Measurements from ENCODE around the gene SPRY4. TPM values are rescaled to one million over a fixed set of nuclear protein-coding genes. Genes with fewer than 3 reads are reported as not detected.
"Not testable (repeated sequence)": the region's sequence is repeated elsewhere in the genome, so short reads cannot be mapped to it uniquely, and the experiment has no call there.

Gene SPRY4
- total and polyA plus RNA-seq, 12 donors = 12.1 to 66.1 (median 30.3) TPM

DNA sequence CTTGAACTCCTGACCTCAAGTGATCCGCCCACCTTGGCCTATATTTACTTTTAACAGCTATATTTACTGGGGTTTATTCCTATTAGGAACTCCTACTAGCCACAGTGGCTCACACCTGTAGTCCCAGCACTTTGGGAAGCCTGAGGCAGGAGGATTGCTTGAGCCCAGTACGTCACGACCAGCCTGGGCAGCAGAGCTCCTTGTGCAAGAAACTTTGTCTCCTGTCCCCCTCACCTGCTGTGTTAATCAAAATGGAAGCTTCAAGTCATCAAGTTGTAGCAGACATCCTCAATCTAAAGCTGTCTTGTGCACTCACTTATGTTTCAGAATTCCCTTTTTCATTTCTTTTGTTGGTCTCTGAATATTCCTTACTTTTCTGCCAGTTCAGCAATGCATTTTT lies 15.0 kb upstream of the SPRY4 start:
- Histone ChIP-seq H3K36me3 (replicated peaks in 1 of 2) (no peaks in the 10 kb centered on the region), H3K4me3 (no peak overlapping the region), H3K27ac (no peak overlapping the region), H3K9me3 (replicated peaks in 1 of 3) (peaks cover 0 to 5% (median 0%) of the 10 kb centered on the region in 3 donors), H3K27me3 (no peaks in the 10 kb centered on the region), H3K4me1 (replicated peaks in 1 of 2) (peaks cover 5 to 8% of the 10 kb centered on the region in 2 donors)
- TF ChIP-seq POLR2A (IDR thresholded peaks at IDR 0.05) (no peak), CTCF (IDR thresholded peaks at IDR 0.05) (no peak)
- intact Hi-C loops (cut with DNase I) = no loop called here
- WGBS, 4 donors = 90 to 99% (median 96%) methylated on average over 3 of the region's 3 CpGs
- DNase-seq = no peak

DNA sequence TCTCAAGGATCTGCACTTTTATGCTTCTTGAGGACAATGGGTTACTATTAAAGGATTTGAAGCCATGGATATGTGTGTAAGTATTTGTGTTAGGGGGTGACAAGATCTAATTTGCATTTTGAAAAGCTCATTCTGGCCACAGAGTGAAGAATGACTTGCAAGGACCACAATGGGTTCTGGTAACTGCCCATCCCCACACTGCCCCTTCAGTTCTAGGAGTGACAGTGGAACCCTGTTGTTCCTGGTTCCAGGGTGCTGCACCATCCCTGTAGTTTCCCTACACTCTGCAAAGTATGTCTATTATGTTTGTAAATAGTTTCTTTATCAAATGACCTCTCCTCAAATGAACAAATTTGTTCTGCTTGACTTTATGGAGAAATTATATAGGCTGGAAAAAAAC lies 9.7 kb upstream of the SPRY4 start:
- no peaks in the 10 kb centered on the region for H3K9me3 ChIP-seq (replicated peaks in 1 of 3)
- no peak overlapping the region for H3K4me3 ChIP-seq
- intact Hi-C loops (cut with DNase I) = no loop called here
- DNase-seq = no peak
- TF ChIP-seq CTCF (IDR thresholded peaks at IDR 0.05) (no peak), POLR2A (IDR thresholded peaks at IDR 0.05) (no peak)
- no peaks in the 10 kb centered on the region for H3K4me1 ChIP-seq (replicated peaks in 1 of 2)
- no peak overlapping the region for H3K27ac ChIP-seq
- H3K36me3 ChIP-seq (replicated peaks in 1 of 2) = no peaks in the 10 kb centered on the region
- no peaks in the 10 kb centered on the region for H3K27me3 ChIP-seq

GRCh38 chr5:142333749-142334148 lies 8.9 kb upstream of the SPRY4 start:
- H3K9me3 ChIP-seq (replicated peaks in 1 of 3); H3K4me1 ChIP-seq (replicated peaks in 1 of 2); DNase-seq; H3K27ac ChIP-seq; H3K4me3 ChIP-seq; H3K27me3 ChIP-seq; intact Hi-C loops (cut with DNase I); H3K36me3 ChIP-seq (replicated peaks in 1 of 2): not testable (repeated sequence)
- WGBS, 4 donors = 95 to 100% (median 99%) methylated on average over 2 of the region's 2 CpGs

- intact Hi-C loops (cut with DNase I) = no loop called here
- DNase-seq = no peak
These were observed 5.6 kb upstream of the SPRY4 start for GRCh38 chr5:142330444-142330843.

More at GRCh38 chr5:142330444-142330843, 5.6 kb upstream of the SPRY4 start:
- Histone ChIP-seq H3K4me1 (replicated peaks in 1 of 2) (peaks cover 0 to 10% of the 10 kb centered on the region in 2 donors), H3K36me3 (replicated peaks in 1 of 2) (no peaks in the 10 kb centered on the region), H3K27ac (no peak overlapping the region), H3K9me3 (replicated peaks in 1 of 3) (no peaks in the 10 kb centered on the region), H3K27me3 (no peaks in the 10 kb centered on the region), H3K4me3 (no peak overlapping the region)
- 50 to 100% (median 71%) methylated on average over 1 to 2 of the region's 2 CpGs for WGBS, 4 donors
- no peak for TF ChIP-seq CTCF (IDR thresholded peaks at IDR 0.05)
- no peak for TF ChIP-seq POLR2A (IDR thresholded peaks at IDR 0.05)

All from adrenal gland (tissue), 12 donors.